Pulmonary artery endothelial cell (primary cell): ENCODE results near the gene PGA4. TPM values are rescaled to one million over a fixed set of nuclear protein-coding genes. Genes with fewer than 3 reads are reported as not detected.
"Not testable (repeated sequence)": the region's sequence is repeated elsewhere in the genome, so short reads cannot be mapped to it uniquely, and the experiment has no call there.

Experiments used
- DNase-seq: peaks from one replicate; pipeline ENCODE4 v3.0.0-alpha.2; 2011; ENCODE audit warnings: low read depth, low spot score
- total RNA-seq: library from RNA; depleted of rRNA; stranded (reverse); fragments of >200 nt; gene quantifications from 2 replicates; pipeline ENCODE4 v1.2.3, GENCODE V29; 2014

The PGA4 gene
- total RNA-seq, 1 donor from 2014 or later, result not detected

GRCh38 chr11:61204502-61205059 lies 17.6 kb upstream of the PGA4 start:
- DNase-seq, result not testable (repeated sequence)

- DNase-seq, result not testable (repeated sequence)
Observed at GRCh38 chr11:61207636-61208310, 14.4 kb upstream of the PGA4 start.

GRCh38 chr11:61210629-61211028 lies 11.5 kb upstream of the PGA4 start:
- not testable (repeated sequence) for DNase-seq

- not testable (repeated sequence) for DNase-seq
Observed at GRCh38 chr11:61211327-61211952, 10.7 kb upstream of the PGA4 start.

- not testable (repeated sequence) for DNase-seq
Observed at GRCh38 chr11:61212202-61212601, 9.9 kb upstream of the PGA4 start.

- DNase-seq, result not testable (repeated sequence)
Observed at GRCh38 chr11:61213711-61214324, 8.3 kb upstream of the PGA4 start.

GRCh38 chr11:61218306-61218705 lies 3.8 kb upstream of the PGA4 start:
- not testable (repeated sequence) for DNase-seq

- not testable (repeated sequence) for DNase-seq
Observed at GRCh38 chr11:61219016-61219415, 3.1 kb upstream of the PGA4 start.

- not testable (repeated sequence) for DNase-seq
Observed at GRCh38 chr11:61222692-61223091, 545 bp downstream of the PGA4 start.

- DNase-seq, result not testable (repeated sequence)
Observed at GRCh38 chr11:61226457-61227137, 4.5 kb downstream of the PGA4 start.

- not testable (repeated sequence) for DNase-seq
Observed at GRCh38 chr11:61229458-61229857, 7.3 kb downstream of the PGA4 start.

GRCh38 chr11:61231033-61231432 lies 8.9 kb downstream of the PGA4 start:
- not testable (repeated sequence) for DNase-seq

GRCh38 chr11:61231585-61231984 lies 9.4 kb downstream of the PGA4 start:
- DNase-seq, result not testable (repeated sequence)

- DNase-seq, result not testable (repeated sequence)
Observed at GRCh38 chr11:61232548-61233145, 10.5 kb downstream of the PGA4 start.

GRCh38 chr11:61237130-61237529 lies 15.0 kb downstream of the PGA4 start:
- not testable (repeated sequence) for DNase-seq

GRCh38 chr11:61240288-61240687 lies 18.1 kb downstream of the PGA4 start:
- DNase-seq, result not testable (repeated sequence)

- not testable (repeated sequence) for DNase-seq
Observed at GRCh38 chr11:61240875-61241274, 18.7 kb downstream of the PGA4 start, which contains the start of gene PGA5. TSS of gene PGA5 (plus strand) at chr11:61241175. CDS start at chr11:61241227, 52 bp downstream.

GRCh38 chr11:61241526-61241925 lies 19.4 kb downstream of the PGA4 start:
- not testable (repeated sequence) for DNase-seq

- not testable (repeated sequence) for DNase-seq
Observed at GRCh38 chr11:61245284-61245964, 23.3 kb downstream of the PGA4 start.

- not testable (repeated sequence) for DNase-seq
Observed at GRCh38 chr11:61248071-61248470, 25.9 kb downstream of the PGA4 start.
